Measurements from ENCODE around the gene PRKG1.

DNA sequence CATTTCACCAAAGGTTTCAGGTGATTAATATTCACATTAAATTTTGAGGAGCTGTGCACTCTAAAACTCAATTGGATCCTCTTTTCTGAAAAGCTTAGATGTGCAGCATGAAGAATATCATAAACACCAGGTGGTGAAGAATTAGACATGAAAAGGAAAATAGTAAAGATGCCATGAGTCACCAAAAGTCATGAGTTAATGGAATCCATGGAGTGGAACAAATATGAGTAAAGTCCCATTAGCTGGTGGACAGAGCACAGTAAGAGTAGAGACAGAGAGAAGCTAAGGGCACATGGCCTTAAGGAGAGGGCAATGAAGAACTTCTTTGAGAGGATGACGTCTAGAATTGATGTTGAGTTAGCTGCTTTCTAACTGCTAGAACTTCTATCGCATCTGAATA lies 353.5 kb downstream of the PRKG1 start:
- TF ChIP-seq, protein P1, sequence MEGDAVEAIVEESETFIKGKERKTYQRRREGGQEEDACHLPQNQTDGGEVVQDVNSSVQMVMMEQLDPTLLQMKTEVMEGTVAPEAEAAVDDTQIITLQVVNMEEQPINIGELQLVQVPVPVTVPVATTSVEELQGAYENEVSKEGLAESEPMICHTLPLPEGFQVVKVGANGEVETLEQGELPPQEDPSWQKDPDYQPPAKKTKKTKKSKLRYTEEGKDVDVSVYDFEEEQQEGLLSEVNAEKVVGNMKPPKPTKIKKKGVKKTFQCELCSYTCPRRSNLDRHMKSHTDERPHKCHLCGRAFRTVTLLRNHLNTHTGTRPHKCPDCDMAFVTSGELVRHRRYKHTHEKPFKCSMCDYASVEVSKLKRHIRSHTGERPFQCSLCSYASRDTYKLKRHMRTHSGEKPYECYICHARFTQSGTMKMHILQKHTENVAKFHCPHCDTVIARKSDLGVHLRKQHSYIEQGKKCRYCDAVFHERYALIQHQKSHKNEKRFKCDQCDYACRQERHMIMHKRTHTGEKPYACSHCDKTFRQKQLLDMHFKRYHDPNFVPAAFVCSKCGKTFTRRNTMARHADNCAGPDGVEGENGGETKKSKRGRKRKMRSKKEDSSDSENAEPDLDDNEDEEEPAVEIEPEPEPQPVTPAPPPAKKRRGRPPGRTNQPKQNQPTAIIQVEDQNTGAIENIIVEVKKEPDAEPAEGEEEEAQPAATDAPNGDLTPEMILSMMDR (IDR thresholded peaks at IDR 0.05; ENCODE audit: low read depth, low read length, poor library complexity, severe bottlenecking) = no peak
- TF ChIP-seq EZH2phosphoT487 (IDR thresholded peaks at IDR 0.05; ENCODE audit: borderline replicate concordance, low read length) = no peak
